ENCODE measurements around the gene GBF1.

Gene GBF1

DNA sequence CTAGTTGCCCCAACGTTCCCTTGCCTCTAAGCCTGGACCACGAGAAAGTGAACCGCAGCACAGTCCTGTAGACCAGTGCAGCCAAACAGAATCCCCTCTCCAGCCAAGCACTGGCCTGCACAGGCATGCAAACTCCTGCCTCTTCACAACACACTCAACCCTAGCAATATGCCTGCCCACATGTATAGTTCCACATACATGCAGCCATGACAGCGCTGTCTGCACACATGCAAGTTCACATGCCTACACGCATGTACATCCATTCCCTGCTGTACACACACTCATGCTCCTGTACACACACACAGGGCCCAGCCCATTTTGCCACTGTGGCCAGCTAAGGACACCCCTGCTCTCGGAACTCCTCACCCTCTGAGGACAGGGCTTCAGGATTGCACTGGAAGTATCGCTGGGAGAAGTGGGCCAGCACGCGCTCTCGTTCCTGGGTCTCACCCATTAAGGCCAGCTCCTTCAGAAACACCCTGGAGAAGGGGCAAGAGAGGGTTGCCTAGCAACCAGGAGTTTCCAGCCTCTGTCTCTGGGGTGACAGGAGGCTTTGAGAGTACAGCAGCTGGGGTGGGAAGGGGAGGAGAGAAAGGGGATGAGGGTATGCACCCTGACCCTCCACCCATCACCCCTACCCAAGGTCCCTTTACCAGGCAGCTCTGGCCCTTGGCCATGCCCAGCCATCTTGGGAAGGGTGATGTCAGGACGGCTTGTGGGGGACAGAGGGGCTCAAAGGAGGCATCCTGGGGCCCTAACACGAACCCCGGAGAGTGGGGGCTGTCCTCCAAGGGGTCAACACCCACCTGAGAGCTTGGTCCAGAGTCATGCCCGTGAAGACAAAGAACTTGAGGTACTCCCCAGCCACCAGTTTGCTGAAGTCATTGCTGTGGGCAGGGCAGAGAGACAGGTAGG, 166.3 kb downstream of the GBF1 start:
- DNase-seq = no peak

DNA sequence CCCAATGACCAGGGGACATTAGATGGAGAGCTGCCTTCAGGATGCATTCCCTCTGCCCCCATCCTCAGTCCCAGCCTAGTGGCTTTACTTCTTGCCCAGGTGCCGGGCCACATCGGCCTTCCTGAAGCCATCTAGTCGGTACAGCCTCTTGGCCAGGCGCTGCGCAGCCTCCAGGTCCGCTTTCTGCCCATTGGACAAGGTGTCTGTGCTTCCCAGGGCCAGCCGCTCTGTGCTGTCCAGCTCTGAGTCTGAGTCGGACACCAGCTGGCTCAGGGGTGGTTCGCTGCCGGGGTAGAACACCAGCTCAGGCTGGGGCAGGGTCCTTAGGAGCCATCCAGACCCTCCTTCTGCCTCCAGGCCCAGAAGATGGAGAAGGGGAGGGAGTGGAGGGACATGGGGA, 167.0 kb downstream of the GBF1 start:
- DNase-seq = no peak

DNA sequence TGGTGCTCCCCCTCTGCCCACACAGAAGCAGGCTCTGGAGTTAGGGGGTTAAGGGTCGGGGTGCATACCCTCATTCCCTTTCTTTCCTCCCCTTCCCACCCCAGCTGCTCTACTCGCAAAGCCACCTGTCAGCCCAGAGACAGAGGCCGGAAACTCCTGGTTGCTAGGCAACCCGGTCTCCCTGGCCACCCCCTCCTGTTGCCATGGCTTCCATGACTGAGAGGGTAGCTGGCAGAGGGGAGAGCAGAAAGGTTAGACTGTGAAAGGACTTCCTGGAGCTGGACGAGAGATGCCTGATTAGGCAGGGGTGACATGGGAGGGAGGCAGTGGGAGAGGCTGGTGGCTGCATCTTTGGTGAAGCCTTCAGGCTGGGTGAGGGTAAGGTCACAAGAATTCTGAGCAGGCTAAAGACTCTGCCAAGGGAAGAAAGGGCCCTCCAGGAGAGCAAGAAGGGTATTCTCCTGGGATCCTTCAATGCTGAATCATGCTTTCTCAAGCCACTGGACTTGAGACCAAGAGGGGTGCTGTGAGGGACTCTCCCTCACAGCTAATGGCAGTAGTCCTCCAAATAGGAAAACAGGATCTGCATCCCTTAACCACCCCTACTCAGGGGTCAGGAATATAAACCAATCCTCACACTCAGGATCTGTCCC, 167.8 kb downstream of the GBF1 start:
- DNase-seq = no peak

DNA sequence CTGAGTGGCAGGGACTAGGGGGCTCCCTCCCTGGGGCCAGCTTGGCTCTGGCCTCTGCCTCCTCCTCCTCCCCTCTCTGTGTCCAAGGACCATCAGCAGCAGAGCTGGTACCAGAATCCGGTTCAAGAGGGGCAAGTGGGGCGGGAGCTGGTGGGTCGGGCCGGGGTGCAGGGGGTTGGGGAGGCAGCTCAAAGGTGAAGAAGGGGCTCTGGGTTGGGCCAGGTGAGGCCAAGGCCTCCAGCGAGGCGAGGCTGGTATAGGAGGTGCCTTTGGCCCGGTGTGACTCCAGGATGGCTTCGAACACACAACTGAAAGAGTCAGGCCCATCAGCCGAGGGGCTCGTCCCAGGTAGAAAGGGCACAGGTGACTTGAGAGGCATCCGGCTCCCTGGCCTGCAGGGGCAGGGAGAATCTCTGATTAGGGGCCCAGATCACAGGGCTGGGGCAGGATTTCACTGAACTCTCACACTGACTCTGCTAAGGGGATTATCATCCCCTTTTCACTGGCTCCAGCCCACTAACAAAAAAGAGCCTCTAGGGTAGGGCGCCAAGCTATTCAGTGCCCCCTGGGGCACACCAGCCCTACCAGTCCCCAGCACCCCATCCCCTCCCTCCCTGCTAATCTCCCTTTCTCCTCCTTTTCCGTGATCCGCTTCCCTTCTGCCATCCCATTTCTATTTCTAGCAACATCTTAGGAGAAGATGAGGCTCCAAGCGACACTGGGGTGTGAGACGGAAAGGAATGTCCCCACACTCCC, 168.7 kb downstream of the GBF1 start:
- no peak for DNase-seq

DNA sequence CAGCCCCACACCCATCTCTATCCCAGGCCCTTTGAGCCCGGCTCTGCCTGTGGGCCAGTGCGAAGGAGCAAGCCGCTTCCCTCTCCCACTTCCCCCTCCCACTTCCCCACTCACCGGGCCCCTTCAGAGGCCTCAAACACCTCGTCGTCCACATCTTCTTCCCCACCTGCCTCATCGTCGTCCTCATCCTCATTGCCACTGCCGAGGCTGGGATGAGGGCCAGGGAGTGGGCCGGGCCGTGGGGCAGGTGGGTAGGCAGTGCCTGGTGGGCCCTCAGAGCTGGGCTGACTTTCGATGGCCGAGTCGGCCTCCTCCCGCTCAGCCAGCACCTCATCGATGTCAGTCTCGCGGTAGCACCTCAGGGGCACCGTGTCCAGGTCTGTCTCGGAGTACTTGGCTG, 169.4 kb downstream of the GBF1 start:
- DNase-seq = no peak

DNA sequence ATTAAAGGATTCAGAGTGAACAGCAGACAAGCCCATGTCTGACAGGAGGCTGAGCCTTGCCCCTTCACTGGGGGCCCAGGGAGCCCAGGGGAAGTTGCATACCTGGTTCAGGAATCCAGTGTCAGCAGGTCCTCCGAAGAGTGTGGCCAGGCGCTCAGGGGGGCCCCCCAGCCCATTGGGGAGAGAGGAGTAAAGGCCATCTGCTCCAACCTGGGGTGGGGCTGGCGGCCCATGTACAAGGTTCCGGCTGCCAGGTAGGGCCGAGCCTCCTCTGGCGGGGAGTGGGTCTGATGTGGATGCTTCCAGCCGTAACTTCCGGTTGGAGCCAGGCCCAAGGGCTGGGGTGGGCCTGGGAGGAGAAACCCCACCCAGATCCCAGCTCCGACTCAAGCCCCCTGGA, 171.0 kb downstream of the GBF1 start:
- DNase-seq = no peak

DNA sequence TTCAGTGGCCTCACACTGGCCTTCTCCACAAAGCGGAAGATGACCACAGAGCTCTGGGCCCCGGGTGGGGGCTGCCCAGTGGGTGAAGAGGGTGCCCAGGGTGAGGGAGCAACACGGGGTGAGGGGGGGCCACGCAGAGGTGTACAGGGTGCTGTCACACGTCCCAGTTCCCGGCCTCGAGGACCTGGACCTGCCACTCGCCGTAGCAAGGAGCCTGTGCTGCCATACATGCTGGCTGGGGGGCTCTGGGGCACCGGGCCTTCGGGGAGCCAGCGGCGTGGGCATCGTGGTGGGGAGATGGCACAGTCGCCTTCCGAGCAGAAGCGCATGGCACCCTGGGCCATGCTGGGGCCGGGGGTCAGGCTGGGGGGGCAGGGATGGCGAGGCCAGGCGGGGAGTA, 171.4 kb downstream of the GBF1 start:
- no peak for DNase-seq

DNA sequence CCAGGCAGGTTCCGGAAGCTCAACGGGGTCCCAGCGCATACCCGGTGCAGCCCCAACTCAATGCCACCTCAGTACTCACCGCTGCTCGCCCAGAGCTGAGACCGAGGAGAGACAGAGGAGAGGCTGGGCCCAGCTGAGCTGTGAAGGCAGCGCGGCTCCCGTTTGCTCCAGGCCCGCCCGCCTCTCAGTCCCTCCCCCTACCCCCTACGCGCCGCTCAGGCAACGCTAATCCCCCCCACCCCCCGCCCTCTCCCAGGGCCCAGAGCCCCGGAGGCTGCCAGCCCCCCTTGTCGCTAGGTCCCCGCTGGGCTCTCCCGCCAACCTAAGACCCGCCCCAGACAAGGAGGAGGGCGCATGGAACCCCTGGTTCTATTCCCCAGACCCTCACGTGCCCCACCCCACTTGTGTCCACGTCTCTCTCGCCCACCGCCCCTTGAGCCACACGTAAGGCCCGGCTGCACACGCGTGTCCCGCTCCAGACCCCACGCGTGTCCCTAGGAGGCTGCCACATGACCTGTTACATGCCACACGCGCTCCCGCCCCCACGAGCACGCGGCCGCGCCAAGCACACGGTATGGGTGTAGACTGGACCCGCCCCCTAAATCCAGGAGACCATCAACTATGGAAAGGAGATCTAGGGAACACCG, 173.4 kb downstream of the GBF1 start, which contains the start of gene PSD:
TSS of gene PSD (minus strand) at position 164 of the 647 bp plus-strand sequence. CDS start 1,747 bp downstream, outside the sequence.
- no peak for DNase-seq

DNA sequence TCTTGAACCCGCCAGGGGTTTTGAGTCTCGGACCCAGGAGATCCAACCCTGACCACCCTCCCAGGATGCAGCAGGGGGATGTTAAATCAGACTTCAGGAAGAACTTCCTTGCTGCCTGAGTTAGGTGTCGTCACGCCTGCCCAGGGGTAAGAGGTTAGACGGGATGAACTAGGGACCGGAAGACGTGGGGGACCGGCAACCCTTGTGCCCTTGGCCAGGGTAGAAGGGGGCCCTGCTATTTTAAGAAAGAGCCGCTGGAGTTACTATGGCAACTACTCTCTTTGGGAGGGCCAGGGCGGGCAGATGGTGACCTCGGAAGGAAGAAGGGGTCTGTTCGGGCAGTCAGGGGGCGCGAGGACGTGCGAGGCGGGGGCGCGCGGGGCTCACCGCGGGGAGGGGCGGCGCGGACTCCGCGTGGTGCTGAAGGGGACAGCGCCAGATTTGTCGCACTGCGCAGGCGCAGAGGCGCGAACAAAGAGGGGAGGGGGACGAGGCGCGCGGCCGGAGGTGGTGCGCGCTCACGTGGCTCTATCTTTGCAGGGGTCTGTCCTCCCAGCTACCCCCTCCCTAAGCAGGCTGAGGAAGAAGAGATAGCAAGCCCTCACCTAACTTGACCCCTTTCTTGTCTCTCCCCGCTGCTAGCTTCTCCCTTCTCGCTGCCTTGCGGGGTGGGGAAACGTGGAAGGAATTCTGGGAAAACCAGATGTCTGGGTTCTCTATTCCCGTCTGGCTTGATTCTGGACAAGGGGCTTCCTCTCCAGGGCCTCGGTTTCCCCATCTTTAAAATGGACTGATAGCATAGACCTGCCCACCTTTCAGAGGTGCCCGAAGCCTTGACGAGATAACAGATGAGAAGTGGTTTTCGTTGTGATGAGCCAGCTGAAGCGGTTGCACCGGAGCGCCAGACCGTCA, 174.2 kb downstream of the GBF1 start:
- DNase-seq = peak; percentile 28

DNA sequence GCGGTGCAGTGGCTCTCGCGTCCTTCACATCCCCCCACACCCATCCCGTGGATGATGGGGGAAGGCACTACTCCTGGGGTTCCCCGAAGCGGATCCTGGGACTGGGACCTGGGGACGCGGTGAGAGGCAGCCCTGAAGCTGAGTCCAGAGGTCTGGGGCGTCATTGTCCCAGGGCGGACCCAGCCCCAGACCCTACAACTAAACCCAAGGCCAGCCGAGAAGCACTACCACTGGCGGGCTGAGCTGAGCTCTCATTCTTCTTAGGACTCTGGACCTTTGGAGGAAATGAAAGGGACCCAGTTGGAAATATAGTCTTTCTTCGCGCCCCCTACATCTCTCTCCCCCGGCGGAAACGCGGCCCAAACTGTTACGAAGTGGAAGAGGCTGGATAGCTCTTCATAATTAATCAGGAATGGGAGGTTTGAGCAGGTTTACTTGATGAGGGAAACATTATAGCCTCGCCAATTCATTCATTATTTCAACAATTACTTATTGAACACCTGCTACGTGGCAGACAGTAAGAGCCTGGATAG, 174.9 kb downstream of the GBF1 start:
- DNase-seq = no peak

DNA sequence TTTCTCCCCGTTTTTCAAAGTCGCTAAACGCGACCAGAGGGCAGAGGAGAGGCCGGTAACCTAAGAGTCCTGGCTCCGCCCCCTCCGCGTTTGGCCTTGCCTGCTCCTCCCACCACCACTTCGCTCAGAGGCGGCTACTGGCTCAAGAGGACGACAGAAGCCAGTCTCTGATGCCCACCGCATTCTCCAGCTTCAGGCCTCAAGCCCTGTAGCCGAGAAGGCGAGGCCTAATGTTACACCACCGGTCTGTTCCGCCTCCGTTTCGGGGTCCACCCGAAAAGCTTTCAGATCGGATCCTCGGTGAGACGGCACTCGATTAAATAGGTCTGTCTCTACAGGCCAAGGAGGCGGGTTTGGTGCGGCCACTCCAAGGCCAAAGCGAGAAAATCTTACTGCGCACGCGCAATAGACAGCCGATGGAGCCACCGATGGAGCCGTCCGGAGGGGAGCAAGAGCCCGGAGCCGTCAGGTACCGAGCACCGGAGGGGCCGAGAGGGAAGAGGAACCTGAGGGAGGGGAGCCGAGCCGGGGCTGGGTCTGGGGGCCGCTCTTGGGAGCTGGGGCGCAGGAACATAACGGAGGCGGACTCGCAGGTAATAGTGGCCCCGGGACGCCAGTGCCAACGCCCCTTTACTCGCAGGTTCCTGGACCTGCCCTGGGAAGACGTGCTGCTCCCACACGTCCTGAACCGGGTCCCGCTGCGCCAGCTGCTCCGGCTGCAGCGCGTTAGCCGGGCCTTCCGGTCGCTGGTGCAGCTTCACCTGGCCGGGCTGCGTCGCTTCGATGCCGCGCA, 175.6 kb downstream of the GBF1 start, which contains the start of gene FBXL15:
TSS of gene FBXL15 (plus strand) at position 123 of the 793 bp plus-strand sequence. CDS start at position 417, 294 bp downstream.
- peak; percentile 96 for DNase-seq

DNA sequence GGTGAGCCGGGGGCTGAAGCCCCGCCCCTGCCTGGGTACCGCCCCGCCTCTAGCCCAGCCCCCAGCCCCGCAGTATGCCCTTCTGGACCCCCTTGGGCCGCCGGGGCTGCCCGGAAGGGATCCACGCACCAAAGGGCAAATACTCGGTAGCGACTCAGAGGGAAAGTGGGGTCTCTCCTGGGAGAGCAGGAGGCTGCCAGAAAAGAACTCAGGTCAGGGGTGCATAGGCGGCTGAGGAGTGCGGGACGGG, 176.1 kb downstream of the GBF1 start:
- no peak for DNase-seq

DNA sequence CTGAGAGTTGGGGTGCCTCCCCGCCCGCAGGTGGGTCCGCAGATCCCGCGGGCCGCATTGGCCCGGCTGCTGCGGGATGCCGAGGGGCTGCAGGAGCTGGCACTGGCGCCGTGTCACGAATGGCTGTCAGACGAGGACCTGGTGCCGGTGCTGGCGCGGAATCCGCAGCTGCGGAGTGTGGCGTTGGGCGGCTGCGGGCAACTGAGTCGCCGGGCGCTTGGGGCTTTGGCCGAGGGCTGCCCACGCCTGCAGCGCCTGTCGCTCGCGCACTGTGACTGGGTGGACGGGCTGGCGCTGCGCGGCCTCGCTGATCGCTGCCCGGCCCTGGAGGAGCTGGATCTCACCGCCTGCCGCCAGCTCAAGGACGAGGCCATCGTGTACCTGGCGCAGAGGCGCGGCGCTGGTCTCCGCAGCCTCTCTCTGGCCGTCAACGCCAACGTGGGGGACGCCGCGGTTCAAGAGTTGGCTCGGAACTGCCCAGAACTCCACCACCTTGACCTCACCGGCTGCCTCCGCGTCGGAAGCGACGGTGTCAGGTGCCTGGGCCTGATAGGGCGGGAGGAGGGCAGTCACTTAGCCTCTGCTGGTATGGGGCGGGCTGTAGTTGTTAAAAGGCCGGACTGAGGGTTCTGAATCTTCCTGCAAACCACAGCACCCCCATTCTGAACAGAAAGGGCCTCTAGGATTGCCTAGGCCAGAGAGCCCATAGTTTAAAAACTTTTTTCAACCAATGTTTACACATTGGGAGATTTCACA, 176.6 kb downstream of the GBF1 start:
- no peak for DNase-seq

DNA sequence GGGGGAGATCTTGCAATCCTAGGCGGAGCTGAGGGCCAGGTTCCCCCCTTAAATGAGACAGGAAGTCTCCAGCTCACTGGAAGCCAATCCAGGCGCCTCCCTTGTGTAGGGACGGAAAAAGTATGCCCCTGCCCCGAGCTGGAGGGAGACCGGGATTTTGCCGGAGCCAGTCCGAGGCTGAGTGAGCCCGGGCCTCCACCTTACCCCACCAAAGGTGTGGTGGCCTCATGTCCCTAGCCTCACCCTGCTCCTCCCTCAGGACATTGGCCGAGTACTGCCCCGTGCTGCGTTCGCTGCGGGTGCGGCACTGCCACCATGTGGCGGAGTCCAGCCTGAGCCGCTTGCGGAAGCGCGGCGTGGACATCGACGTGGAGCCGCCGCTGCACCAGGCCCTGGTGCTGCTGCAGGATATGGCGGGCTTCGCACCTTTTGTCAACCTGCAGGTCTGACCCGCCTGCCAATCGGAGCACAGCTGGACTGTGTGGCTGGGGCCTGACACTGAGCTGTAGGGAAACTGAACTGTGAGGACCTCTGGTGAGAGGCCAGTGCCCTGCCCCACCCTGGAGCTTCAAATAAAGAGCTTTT, 177.3 kb downstream of the GBF1 start:
- peak; percentile 71 for DNase-seq

DNA sequence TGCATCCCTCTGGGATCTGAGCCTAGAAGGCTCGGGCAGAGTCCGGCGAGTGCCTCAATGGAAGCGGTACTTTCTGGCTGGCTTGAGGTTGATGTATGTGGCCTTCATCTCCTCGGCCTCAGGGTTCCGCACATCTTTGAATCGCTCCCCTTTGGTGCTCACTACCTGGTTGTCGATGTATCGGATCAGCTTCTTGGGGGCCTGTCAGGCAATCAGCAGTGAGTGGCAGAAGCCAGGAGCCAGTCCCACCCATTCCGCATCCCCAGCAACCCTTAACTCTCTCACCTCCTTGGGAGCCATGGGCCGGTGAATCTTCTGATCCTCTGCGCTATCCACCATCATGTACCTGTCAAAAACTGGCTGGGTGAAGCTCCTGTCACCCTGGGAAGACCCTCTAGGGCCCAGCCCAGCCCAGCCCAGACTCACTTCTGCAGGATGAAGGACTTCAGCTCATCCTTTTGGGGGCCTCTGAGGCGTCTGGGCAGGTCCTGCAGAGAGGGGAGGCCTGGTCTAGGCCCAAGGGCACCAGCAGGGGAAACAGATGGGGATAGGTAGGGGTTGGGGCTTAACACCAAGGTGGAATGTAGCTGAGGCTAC, 178.1 kb downstream of the GBF1 start:
- no peak for DNase-seq

DNA sequence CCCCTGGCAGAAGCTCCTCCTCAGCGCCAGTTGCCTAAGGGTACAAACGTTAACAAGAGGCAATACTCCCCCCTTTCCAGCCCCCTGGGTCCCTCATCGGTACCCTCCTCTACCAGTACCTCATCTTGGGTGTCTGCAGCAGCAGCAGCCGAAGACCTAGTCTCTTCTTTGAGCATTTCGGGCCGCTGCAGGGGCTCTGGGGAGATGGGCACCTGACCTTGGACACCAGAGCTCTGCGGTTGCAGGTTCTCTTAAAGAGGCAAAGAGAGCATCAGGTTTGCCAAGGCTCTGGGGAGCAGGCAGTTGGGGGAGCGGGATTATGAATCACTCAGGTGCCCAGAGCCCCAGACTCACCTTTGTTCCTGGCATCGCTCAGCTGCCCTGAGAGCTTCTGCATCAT, 178.8 kb downstream of the GBF1 start:
- DNase-seq = no peak

DNA sequence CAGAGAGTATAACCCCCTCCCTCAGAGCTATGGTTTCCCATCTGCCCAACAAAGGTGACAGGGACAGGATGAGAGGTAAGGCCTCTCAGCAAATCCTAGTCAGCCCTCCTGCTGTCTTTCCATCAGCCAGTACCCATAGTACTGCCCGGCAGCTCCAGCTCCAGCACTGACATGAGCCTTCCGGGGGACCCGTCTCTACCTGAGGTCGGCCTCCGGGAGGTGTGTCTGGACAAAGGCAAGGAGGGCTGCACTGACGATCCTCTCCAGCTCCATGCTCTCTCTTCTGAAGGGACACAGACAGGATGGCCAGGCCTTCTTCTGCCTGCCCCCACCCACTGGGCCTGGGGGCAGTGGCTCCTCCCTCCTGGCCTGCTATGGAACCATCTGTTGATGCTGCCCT, 179.6 kb downstream of the GBF1 start:
- no peak for DNase-seq

DNA sequence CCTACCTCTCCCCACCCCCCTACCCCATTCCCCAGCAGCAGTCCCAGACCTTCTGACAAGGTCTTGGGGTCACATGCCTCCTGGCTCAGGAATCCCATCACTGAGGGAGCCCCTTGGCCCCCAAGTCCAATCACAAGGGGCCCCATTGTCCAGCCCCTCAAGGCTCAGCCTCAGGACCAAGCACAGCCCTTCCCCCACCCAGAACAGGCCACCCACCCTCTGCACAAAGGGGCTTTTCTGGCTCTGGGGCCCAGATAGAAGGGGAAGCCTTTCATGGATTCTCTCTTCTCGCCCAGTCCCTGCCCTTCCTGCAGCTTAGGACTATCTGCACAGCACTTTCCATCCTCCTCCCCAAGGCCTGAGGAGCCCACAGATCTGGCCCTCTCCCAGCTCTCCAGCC, 180.1 kb downstream of the GBF1 start:
- DNase-seq = no peak

DNA sequence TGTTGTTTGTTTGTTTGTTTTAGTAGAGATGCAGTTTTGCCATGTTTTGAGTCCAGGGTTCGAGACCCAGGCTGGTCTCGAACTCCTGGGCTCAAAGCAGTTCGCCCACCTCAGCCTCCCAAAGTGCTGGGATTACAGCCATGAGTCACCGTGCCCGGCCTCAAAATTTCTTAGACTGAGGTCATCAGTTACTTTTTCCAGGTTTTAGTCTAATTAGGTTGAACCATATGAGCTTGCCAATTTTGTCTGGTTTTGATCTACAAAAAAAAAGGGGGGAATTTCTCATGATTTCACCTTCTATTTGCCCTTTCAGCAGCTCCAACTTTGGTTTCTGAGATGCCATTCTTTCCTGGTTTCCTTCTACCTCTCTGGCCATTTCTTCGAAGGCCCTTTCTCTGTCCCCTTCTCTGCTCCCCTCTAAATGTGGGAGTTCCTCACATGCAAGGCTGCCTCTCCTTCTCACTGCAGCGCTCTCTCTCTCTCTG, 181.5 kb downstream of the GBF1 start:
- no peak for DNase-seq
